ENCODE results near the gene ZC3H7B.

The ZC3H7B gene

DNA sequence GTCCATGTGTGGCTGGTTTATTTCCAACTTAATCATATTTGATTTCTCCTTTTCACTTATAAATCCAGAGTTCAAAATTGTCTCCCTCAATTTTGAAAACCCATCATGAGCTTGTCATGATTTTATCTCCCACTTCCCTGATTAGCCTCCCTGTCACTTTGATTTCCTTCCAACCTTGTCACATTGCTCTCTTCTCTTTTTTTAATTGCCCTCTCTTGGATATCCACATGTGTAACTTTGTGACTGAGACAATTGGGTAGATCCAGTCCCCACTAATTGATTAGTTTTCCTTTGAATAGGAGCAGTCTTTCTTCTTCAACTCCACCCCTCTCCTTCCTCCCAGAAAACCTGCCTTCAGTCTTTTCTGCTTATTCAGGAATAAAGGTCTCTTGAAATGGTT is 82.8 kb downstream of the ZC3H7B start:
- TF ChIP-seq POLR2AphosphoS5 (IDR thresholded peaks at IDR 0.05; ENCODE audit: low read depth, low read length) (no peak), TAF1 (IDR thresholded peaks at IDR 0.05; ENCODE audit: borderline replicate concordance, insufficient read depth, low read length) (no peak), FOXP2 (optimal IDR thresholded peaks at IDR 0.05; ENCODE audit: borderline replicate concordance, extremely low read depth, extremely low read length, insufficient read depth) (no peak), SIN3A (IDR thresholded peaks at IDR 0.05; ENCODE audit: borderline replicate concordance, insufficient read depth, low read length) (no peak)
- TF ChIP-seq, protein P1, sequence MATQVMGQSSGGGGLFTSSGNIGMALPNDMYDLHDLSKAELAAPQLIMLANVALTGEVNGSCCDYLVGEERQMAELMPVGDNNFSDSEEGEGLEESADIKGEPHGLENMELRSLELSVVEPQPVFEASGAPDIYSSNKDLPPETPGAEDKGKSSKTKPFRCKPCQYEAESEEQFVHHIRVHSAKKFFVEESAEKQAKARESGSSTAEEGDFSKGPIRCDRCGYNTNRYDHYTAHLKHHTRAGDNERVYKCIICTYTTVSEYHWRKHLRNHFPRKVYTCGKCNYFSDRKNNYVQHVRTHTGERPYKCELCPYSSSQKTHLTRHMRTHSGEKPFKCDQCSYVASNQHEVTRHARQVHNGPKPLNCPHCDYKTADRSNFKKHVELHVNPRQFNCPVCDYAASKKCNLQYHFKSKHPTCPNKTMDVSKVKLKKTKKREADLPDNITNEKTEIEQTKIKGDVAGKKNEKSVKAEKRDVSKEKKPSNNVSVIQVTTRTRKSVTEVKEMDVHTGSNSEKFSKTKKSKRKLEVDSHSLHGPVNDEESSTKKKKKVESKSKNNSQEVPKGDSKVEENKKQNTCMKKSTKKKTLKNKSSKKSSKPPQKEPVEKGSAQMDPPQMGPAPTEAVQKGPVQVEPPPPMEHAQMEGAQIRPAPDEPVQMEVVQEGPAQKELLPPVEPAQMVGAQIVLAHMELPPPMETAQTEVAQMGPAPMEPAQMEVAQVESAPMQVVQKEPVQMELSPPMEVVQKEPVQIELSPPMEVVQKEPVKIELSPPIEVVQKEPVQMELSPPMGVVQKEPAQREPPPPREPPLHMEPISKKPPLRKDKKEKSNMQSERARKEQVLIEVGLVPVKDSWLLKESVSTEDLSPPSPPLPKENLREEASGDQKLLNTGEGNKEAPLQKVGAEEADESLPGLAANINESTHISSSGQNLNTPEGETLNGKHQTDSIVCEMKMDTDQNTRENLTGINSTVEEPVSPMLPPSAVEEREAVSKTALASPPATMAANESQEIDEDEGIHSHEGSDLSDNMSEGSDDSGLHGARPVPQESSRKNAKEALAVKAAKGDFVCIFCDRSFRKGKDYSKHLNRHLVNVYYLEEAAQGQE (IDR thresholded peaks at IDR 0.05; ENCODE audit: insufficient read depth in 1 of 2, low read depth in 2 of 2, low read length in 2 of 2): no peak

DNA sequence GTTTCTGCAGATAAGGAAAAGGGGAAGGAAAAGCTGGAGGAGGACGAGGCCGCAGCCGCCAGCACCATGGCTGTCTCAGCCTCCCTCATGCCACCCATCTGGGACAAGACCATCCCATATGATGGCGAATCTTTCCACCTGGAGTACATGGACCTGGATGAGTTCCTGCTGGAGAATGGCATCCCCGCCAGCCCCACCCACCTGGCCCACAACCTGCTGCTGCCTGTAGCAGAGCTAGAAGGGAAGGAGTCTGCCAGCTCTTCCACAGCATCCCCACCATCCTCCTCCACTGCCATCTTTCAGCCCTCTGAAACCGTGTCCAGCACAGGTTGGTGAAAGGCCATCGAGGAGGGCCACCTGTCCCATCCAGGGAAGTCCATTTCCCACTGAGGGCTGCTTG is 86.0 kb downstream of the ZC3H7B start:
- TF ChIP-seq POLR2AphosphoS5 (IDR thresholded peaks at IDR 0.05; ENCODE audit: low read depth, low read length) (no peak), TAF1 (IDR thresholded peaks at IDR 0.05; ENCODE audit: borderline replicate concordance, insufficient read depth, low read length) (no peak), FOXP2 (optimal IDR thresholded peaks at IDR 0.05; ENCODE audit: borderline replicate concordance, extremely low read depth, extremely low read length, insufficient read depth) (no peak)
- TF ChIP-seq, protein P1 (IDR thresholded peaks at IDR 0.05; ENCODE audit: insufficient read depth in 1 of 2, low read depth in 2 of 2, low read length in 2 of 2): no peak

DNA sequence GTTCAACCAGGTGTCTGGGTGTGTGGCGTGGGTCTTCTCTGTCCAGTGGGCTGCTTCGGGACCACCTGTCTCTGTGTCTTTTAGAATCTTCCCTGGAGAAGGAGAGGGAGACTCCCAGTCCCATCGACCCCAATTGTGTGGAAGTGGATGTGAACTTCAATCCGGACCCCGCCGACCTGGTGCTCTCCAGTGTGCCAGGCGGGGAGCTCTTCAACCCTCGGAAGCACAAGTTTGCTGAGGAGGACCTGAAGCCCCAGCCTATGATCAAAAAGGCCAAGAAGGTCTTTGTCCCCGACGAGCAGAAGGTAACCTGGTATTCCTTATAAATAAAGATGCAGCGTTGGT is 92.7 kb downstream of the ZC3H7B start:
- TF ChIP-seq POLR2AphosphoS5 (IDR thresholded peaks at IDR 0.05; ENCODE audit: low read depth, low read length): no peak
- TF ChIP-seq FOXP2 (optimal IDR thresholded peaks at IDR 0.05; ENCODE audit: borderline replicate concordance, extremely low read depth, extremely low read length, insufficient read depth): no peak
- no peak for TF ChIP-seq SIN3A (IDR thresholded peaks at IDR 0.05; ENCODE audit: borderline replicate concordance, insufficient read depth, low read length)
- no peak for TF ChIP-seq TAF1 (IDR thresholded peaks at IDR 0.05; ENCODE audit: borderline replicate concordance, insufficient read depth, low read length)
- TF ChIP-seq, protein P1 (IDR thresholded peaks at IDR 0.05; ENCODE audit: insufficient read depth in 1 of 2, low read depth in 2 of 2, low read length in 2 of 2): no peak

DNA sequence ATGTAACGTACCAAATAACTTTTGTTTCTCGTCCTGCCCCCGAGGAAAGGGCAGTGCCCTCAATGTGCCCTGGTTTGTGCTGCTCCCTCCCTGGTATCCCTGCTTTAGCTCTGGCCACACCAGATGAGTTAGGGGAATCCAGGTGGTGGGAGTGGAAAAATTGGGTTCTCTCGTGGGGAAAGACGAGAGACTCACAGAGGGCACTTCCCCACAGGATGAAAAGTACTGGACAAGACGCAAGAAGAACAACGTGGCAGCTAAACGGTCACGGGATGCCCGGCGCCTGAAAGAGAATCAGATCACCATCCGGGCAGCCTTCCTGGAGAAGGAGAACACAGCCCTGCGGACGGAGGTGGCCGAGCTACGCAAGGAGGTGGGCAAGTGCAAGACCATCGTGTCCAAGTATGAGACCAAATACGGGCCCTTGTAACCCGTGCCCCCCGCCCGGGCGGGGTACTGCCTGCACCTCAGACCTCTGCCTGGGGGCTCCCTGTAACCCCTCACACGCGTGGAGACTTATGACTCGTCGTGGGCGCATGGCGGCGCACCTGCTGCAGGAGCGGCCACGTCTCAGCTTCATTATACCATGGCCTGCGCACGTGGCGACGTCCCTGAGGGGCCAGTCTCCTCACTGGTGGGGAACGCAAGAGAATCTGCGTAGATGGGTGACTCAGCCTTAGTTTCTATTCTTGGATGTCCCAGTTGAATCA is 94.4 kb downstream of the ZC3H7B start:
- TF ChIP-seq, protein P1 (IDR thresholded peaks at IDR 0.05; ENCODE audit: insufficient read depth in 1 of 2, low read depth in 2 of 2, low read length in 2 of 2): no peak
- TF ChIP-seq TAF1 (IDR thresholded peaks at IDR 0.05; ENCODE audit: borderline replicate concordance, insufficient read depth, low read length) (no peak), POLR2AphosphoS5 (IDR thresholded peaks at IDR 0.05; ENCODE audit: low read depth, low read length) (no peak), FOXP2 (optimal IDR thresholded peaks at IDR 0.05; ENCODE audit: borderline replicate concordance, extremely low read depth, extremely low read length, insufficient read depth) (no peak)

Measured in PFSK-1 (cell line).